GM12878 (cell line): ENCODE measurements around the gene IFT122. TPM values are rescaled to one million over a fixed set of nuclear protein-coding genes. Genes with fewer than 3 reads are reported as not detected.

Experiments used
- ATAC-seq: fragments of 200-7000 bp; cut with Tn5 transposase; 3 replicates; pipeline ENCODE4 v1.9.1; 2020; ENCODE audit warnings: mild to moderate bottlenecking, moderate library complexity
- BruUV-seq: library from RNA; stranded (reverse); fragments of 400-500 nt; replicated peaks from 2 replicates; lab custom pipeline; 2021; lab: Mats Ljungman, UMichigan
- CTCF ChIA-PET: fragments of 300-600 bp; sonication (Branson Sonifier 250); formaldehyde crosslinking; extraction: SDS; loops from one replicate; lab custom pipeline; 2021; ENCODE audit warnings: inconsistent platforms; lab: Yijun Ruan, JAX
- POLR2A ChIA-PET: fragments of 350-600 bp; formaldehyde crosslinking; extraction: SDS; loops from one replicate; lab custom pipeline; 2021; ENCODE audit warnings: inconsistent platforms; lab: Charles Lee
- RAD21 ChIA-PET: fragments of 300-600 bp; sonication (Branson Sonifier 250); formaldehyde crosslinking; loops from one replicate; lab custom pipeline; 2023; ENCODE audit warnings: antibody characterized with exemption; ENCODE audit not compliant: unreplicated experiment; lab: Charles Lee
- SMC1A ChIA-PET: fragments of 300-600 bp; sonication (Branson Sonifier 250); formaldehyde crosslinking; loops from one replicate; lab custom pipeline; 2023; ENCODE audit not compliant: unreplicated experiment, uncharacterized antibody; lab: Charles Lee
- DNase-seq: peaks from one replicate; pipeline ENCODE4 v3.0.0-alpha.2; 2011; ENCODE audit warnings: low read depth, low spot score
- FAIRE-seq: peaks from 3 replicates; lab custom pipeline; 2011; peaks lifted over from hg19 to GRCh38; lab: Jason Lieb, UNC
- H2AFZ ChIP-seq: 2 replicates; pipeline ENCODE4 v1.6.0; 2011; ENCODE audit warnings: low read depth, low read length, control low read depth; ENCODE audit not compliant: control insufficient read depth
- H3K27ac ChIP-seq: 2 replicates; pipeline ENCODE4 v1.5.1; 2011; ENCODE audit warnings: control low read depth; ENCODE audit not compliant: control insufficient read depth, insufficient read depth
- H3K27me3 ChIP-seq, 2 experiments: replicated peaks in 1 of 2; 2 replicates each; pipeline versions ENCODE4 v1.6.0 to v1.6.1; 2011; ENCODE audit warnings: low read length in 1 of 2; ENCODE audit not compliant: control insufficient read depth in 2 of 2, insufficient read depth in 2 of 2
- H3K36me3 ChIP-seq, 2 experiments: 2 replicates each; pipeline ENCODE4 v1.5.1; 2011; ENCODE audit warnings: low read length in 1 of 2; ENCODE audit not compliant: control insufficient read depth in 2 of 2, insufficient read depth in 2 of 2
- H3K4me1 ChIP-seq: 2 replicates; pipeline ENCODE4 v1.6.1; 2011; ENCODE audit warnings: mild to moderate bottlenecking, low read length, moderate library complexity, mixed read lengths; ENCODE audit not compliant: control insufficient read depth, insufficient read depth
- H3K4me2 ChIP-seq: 2 replicates; pipeline ENCODE4 v1.6.0; 2011; ENCODE audit warnings: control low read depth; ENCODE audit not compliant: control insufficient read depth, insufficient read depth
- H3K4me3 ChIP-seq: fragments of 200-600 bp; sonication (generic); 2 replicates; pipeline ENCODE4 v1.5.1; 2016
- H3K79me2 ChIP-seq: 2 replicates; pipeline ENCODE4 v1.6.0; 2011; ENCODE audit warnings: low read length; ENCODE audit not compliant: control insufficient read depth, insufficient read depth
- H3K9ac ChIP-seq: 2 replicates; pipeline ENCODE4 v1.8.0; 2011; ENCODE audit warnings: low read length, control low read depth, mixed read lengths; ENCODE audit not compliant: control insufficient read depth, insufficient read depth
- H3K9me3 ChIP-seq: replicated peaks from 3 replicates; pipeline ENCODE4 v1.5.1; 2011; ENCODE audit warnings: mild to moderate bottlenecking, low read length; ENCODE audit not compliant: control insufficient read depth, insufficient read depth
- H4K20me1 ChIP-seq: 2 replicates; pipeline ENCODE4 v1.6.0; 2011; ENCODE audit not compliant: control insufficient read depth, insufficient read depth
- CHD2 ChIP-seq: IDR thresholded peaks from 2 replicates; pipeline ENCODE4 v1.6.1; 2011; ENCODE audit warnings: low read depth, low read length, improper control_type of control experiment, borderline replicate concordance
- SIN3A ChIP-seq: IDR thresholded peaks from 2 replicates; pipeline ENCODE4 v1.6.1; 2012; ENCODE audit warnings: low read depth, low read length, improper control_type of control experiment
- SPI1 ChIP-seq: IDR thresholded peaks from 2 replicates; pipeline ENCODE4 v1.6.1; 2011; ENCODE audit warnings: low read depth, mild to moderate bottlenecking, low read length, moderate library complexity, borderline replicate concordance; ENCODE audit not compliant: insufficient read depth
- STAT3 ChIP-seq: IDR thresholded peaks from 2 replicates; pipeline ENCODE4 v1.6.1; 2011; ENCODE audit warnings: low read depth, low read length, improper control_type of control experiment
- TARDBP ChIP-seq: IDR thresholded peaks from 2 replicates; pipeline ENCODE4 v1.6.1; 2016; ENCODE audit warnings: borderline replicate concordance
- TCF3 ChIP-seq: IDR thresholded peaks from 2 replicates; pipeline ENCODE4 v1.6.1; 2012; ENCODE audit warnings: low read depth, mild to moderate bottlenecking, low read length, borderline replicate concordance; ENCODE audit not compliant: insufficient read depth
- WGBS: methylation state at CpG from one replicate; pipeline ENCODE4 v1.1.6; 2016; ENCODE audit warnings: low lambda C conversion rate; ENCODE audit not compliant: insufficient replicate concordance, insufficient coverage; ENCODE audit errors: missing lambda C conversion rate; 5-methylcytosine and 5-hydroxymethylcytosine counted together
- in situ Hi-C: fragments of 300-500 bp; cut with MboI; formaldehyde crosslinking; loops from 9 replicates; pipeline ENCODE4 v1.14.3; 2018; ENCODE audit warnings: mixed read lengths
- intact Hi-C: fragments of 100-400 bp; cut with micrococcal nuclease; formaldehyde crosslinking; loops from one replicate; pipeline ENCODE4 v1.14.2; 2022; ENCODE audit not compliant: unreplicated experiment
- polyA plus RNA-seq, 11 experiments: library from polyadenylated mRNA; depleted of rRNA in 4 of 11; unstranded in 6 of 11; stranded (reverse) in 5 of 11; fragments of >200 nt; fragmentation: Nextera tagmentation in 4 of 11; fragmentation: Illumina TruSeq in 1 of 11; extraction: Ambion mirVana in 4 of 11; extraction: Trizol in 1 of 11; gene quantifications; 1 replicate in 1 of 11; 2 replicates in 10 of 11; pipeline versions ENCODE4 v1.2.1 to v1.2.3, GENCODE V29; 2011 to 2016; ENCODE audit warnings: inconsistent platforms in 2 of 11, missing spikeins in 2 of 11, low read depth in 1 of 11
- total RNA-seq, 4 experiments: library from RNA; depleted of rRNA in 3 of 4; stranded (reverse); fragments of >200 nt in 3 of 4; fragmentation: Illumina TruSeq in 1 of 4; extraction: Trizol in 1 of 4; gene quantifications; 2 replicates each; pipeline versions ENCODE4 v1.2.1 to v1.2.3, GENCODE V29; 2013 to 2021
- TF ChIP-seq, protein P1 (sequence below): fragments of 450-650 bp; IDR thresholded peaks from 2 replicates; pipeline ENCODE4 v1.6.1; 2017; ENCODE audit warnings: mild to moderate bottlenecking, moderate library complexity
- TF ChIP-seq, protein P2 (sequence below): fragments of 450-650 bp; IDR thresholded peaks from 2 replicates; pipeline ENCODE4 v1.6.1; 2017; ENCODE audit warnings: mild to moderate bottlenecking
- TF ChIP-seq, protein P3 (sequence below): IDR thresholded peaks from 2 replicates; pipeline ENCODE4 v1.6.1; 2012; ENCODE audit warnings: low read depth, low read length, improper control_type of control experiment

The IFT122 gene
- total and polyA plus RNA-seq, 10 of the 15 experiments (the other 5 are each of a cell fraction or from before 2014, with no cell fraction given), result 1.8 to 19.2 (median 8.4) TPM

DNA sequence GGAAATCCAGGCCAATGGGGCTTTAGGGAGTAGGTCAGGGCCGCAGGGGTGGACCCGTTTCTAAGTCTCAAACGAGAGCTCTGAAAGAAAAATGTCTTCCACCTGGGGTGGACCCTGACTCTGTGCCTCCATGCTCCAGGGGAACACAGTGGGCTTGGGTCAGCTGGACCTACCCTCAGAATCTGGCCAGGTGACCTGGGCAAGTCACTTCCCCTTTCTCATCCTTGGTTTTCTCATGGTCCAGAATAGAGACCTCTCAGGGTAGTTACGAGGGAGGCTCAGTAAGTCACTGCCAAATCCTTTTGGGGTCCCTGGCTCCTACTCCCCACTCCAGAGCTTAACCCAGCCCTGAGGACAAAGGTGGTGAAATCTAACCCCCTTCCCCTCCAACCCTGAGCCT, 37.4 kb upstream of the IFT122 start:
- 95% methylated on average over 4 of the region's 4 CpGs for WGBS
- Histone ChIP-seq H3K27me3 (no peaks in the 10 kb centered on the region), H3K79me2 (peaks cover 17% of the 10 kb centered on the region), H3K4me1 (peaks cover 2% of the 10 kb centered on the region), H3K36me3 (no peaks in the 10 kb centered on the region), H3K9me3 (no peaks in the 10 kb centered on the region), H2AFZ (no peak overlapping the region), H3K4me2 (no peak overlapping the region), H4K20me1 (no peaks in the 10 kb centered on the region; the same call in 1 of the 2 replicates), H3K9ac (no peak overlapping the region), H3K27ac (no peak overlapping the region), H3K4me3 (no peak overlapping the region)
- TF ChIP-seq SPI1 (peak; percentile 46; the same call in 1 of the 2 replicates), STAT3 (no peak), TCF3 (no peak), CHD2 (no peak), TARDBP (no peak), SIN3A (no peak)
- TF ChIP-seq, protein P1, sequence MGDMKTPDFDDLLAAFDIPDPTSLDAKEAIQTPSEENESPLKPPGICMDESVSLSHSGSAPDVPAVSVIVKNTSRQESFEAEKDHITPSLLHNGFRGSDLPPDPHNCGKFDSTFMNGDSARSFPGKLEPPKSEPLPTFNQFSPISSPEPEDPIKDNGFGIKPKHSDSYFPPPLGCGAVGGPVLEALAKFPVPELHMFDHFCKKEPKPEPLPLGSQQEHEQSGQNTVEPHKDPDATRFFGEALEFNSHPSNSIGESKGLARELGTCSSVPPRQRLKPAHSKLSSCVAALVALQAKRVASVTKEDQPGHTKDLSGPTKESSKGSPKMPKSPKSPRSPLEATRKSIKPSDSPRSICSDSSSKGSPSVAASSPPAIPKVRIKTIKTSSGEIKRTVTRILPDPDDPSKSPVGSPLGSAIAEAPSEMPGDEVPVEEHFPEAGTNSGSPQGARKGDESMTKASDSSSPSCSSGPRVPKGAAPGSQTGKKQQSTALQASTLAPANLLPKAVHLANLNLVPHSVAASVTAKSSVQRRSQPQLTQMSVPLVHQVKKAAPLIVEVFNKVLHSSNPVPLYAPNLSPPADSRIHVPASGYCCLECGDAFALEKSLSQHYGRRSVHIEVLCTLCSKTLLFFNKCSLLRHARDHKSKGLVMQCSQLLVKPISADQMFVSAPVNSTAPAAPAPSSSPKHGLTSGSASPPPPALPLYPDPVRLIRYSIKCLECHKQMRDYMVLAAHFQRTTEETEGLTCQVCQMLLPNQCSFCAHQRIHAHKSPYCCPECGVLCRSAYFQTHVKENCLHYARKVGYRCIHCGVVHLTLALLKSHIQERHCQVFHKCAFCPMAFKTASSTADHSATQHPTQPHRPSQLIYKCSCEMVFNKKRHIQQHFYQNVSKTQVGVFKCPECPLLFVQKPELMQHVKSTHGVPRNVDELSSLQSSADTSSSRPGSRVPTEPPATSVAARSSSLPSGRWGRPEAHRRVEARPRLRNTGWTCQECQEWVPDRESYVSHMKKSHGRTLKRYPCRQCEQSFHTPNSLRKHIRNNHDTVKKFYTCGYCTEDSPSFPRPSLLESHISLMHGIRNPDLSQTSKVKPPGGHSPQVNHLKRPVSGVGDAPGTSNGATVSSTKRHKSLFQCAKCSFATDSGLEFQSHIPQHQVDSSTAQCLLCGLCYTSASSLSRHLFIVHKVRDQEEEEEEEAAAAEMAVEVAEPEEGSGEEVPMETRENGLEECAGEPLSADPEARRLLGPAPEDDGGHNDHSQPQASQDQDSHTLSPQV, result no peak
- TF ChIP-seq, protein P2, sequence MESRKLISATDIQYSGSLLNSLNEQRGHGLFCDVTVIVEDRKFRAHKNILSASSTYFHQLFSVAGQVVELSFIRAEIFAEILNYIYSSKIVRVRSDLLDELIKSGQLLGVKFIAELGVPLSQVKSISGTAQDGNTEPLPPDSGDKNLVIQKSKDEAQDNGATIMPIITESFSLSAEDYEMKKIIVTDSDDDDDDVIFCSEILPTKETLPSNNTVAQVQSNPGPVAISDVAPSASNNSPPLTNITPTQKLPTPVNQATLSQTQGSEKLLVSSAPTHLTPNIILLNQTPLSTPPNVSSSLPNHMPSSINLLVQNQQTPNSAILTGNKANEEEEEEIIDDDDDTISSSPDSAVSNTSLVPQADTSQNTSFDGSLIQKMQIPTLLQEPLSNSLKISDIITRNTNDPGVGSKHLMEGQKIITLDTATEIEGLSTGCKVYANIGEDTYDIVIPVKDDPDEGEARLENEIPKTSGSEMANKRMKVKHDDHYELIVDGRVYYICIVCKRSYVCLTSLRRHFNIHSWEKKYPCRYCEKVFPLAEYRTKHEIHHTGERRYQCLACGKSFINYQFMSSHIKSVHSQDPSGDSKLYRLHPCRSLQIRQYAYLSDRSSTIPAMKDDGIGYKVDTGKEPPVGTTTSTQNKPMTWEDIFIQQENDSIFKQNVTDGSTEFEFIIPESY, result no peak
- TF ChIP-seq, protein P3, sequence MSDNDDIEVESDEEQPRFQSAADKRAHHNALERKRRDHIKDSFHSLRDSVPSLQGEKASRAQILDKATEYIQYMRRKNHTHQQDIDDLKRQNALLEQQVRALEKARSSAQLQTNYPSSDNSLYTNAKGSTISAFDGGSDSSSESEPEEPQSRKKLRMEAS, result no peak
- intact Hi-C loops (no loop called here), in situ Hi-C loops (no loop called here)
- FAIRE-seq, result no peak
- CTCF ChIA-PET, result interaction anchor here (0.6 to 5.7 kb wide), 5 partner anchors 9 to 143 kb away, joined by 3 to 84 read pairs (median 5); no protein-coding TSS in a partner anchor
- SMC1A ChIA-PET, result interaction anchor here (2.3 to 19.4 kb wide), 3 partner anchors 11 to 35 kb away, joined by 5 to 275 read pairs (median 34); partner anchors contain the start of genes IFT122 and MBD4
- RAD21 ChIA-PET, result interaction anchor here (4.4 kb wide), 1 partner anchor 11 kb away, joined by 19 read pairs; no protein-coding TSS in a partner anchor
- no peak for DNase-seq
- BruUV-seq, result no TSS peak
- POLR2A ChIA-PET, result interaction anchor here (0.6 to 1.9 kb wide), 3 partner anchors 10 to 724 kb away, joined by 4 to 8 read pairs (median 6); partner anchors contain the start of genes IFT122 and MBD4
- no peak for ATAC-seq
